Thyroid gland (tissue), 4 donors: ENCODE results near the gene UGP2.
"Not testable (repeated sequence)": the region's sequence is repeated elsewhere in the genome, so short reads cannot be mapped to it uniquely, and the experiment has no call there.

Experiments used
- POLR2A ChIP-seq, 2 donors: fragments of 450-650 bp; IDR thresholded peaks; one replicate each; pipeline ENCODE4 v1.6.1; 2017; ENCODE audit warnings: antibody characterized with exemption in 2 of 2, mild to moderate bottlenecking in 2 of 2, moderate library complexity in 1 of 2
- TF ChIP-seq, protein P1 (sequence below), 6 experiments: fragments of 200-600 bp in 3 of 6; fragments of 450-650 bp in 3 of 6; sonication (generic) in 3 of 6; IDR thresholded peaks; one replicate each; pipeline ENCODE4 v1.5.1; 2016 to 2019; ENCODE audit warnings: antibody characterized with exemption in 6 of 6, mild to moderate bottlenecking in 2 of 6, inconsistent platforms in 1 of 6, moderate library complexity in 1 of 6

DNA sequence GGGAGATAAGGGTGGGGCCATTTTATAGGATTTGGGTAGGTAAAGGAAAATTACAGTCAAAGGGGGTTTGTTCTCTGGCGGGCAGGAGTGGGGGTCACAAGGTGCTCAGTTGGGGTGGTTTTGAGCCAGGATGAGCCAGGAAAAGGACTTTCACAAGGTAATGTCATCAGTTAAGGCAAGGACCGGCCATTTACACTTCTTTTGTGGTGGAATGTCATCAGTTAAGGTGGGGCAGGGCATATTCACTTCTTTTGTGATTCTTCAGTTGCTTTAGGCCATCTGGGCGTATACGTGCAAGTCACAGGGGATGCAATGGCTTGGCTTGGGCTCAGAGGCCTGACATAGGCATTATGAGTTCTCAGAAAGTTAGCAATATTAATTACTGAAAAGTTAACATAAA is 5.9 kb downstream of the UGP2 start:
- TF ChIP-seq, protein P1, sequence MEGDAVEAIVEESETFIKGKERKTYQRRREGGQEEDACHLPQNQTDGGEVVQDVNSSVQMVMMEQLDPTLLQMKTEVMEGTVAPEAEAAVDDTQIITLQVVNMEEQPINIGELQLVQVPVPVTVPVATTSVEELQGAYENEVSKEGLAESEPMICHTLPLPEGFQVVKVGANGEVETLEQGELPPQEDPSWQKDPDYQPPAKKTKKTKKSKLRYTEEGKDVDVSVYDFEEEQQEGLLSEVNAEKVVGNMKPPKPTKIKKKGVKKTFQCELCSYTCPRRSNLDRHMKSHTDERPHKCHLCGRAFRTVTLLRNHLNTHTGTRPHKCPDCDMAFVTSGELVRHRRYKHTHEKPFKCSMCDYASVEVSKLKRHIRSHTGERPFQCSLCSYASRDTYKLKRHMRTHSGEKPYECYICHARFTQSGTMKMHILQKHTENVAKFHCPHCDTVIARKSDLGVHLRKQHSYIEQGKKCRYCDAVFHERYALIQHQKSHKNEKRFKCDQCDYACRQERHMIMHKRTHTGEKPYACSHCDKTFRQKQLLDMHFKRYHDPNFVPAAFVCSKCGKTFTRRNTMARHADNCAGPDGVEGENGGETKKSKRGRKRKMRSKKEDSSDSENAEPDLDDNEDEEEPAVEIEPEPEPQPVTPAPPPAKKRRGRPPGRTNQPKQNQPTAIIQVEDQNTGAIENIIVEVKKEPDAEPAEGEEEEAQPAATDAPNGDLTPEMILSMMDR (IDR thresholded peaks at IDR 0.05), result not testable (repeated sequence)
- TF ChIP-seq POLR2A (IDR thresholded peaks at IDR 0.05), result not testable (repeated sequence)
